Measurements from ENCODE around the gene HIBCH. TPM values are rescaled to one million over a fixed set of nuclear protein-coding genes. Genes with fewer than 3 reads are reported as not detected.
"Not testable (repeated sequence)": the region's sequence is repeated elsewhere in the genome, so short reads cannot be mapped to it uniquely, and the experiment has no call there.

The HIBCH gene
- polyA plus RNA-seq (ENCODE audit: insufficient read length in 3 of 3), result 10 to 100 TPM; 72.2 to 82.9 (median 81.6) TPM

GRCh38 chr2:190319555-190320498, at the start of gene HIBCH:
HIBCH (minus strand) TSS chr2:190319826; CDS start chr2:190319750, 76 bp downstream.
- DNase-seq (ENCODE audit: low read depth in 3 of 3, low spot score in 2 of 3), result peak; percentile 88 to 98 (median 95)

GRCh38 chr2:190367091-190367490, 47.5 kb upstream of the HIBCH start:
- no peak for DNase-seq (ENCODE audit: low read depth in 3 of 3, low spot score in 2 of 3)

- DNase-seq (ENCODE audit: low read depth in 3 of 3, low spot score in 2 of 3), result no peak
Measured at GRCh38 chr2:190366248-190366753, 46.7 kb upstream of the HIBCH start.

- DNase-seq (ENCODE audit: low read depth in 3 of 3, low spot score in 2 of 3), result no peak
Measured at GRCh38 chr2:190365499-190366204, 46.0 kb upstream of the HIBCH start.

GRCh38 chr2:190362894-190363293, 43.3 kb upstream of the HIBCH start:
- no peak for DNase-seq (ENCODE audit: low read depth in 3 of 3, low spot score in 2 of 3)

- DNase-seq (ENCODE audit: low read depth in 3 of 3, low spot score in 2 of 3), result no peak
Measured at GRCh38 chr2:190361572-190361971, 41.9 kb upstream of the HIBCH start.

- DNase-seq (ENCODE audit: low read depth in 3 of 3, low spot score in 2 of 3), result no peak
Measured at GRCh38 chr2:190360965-190361364, 41.3 kb upstream of the HIBCH start.

GRCh38 chr2:190360561-190360960, 40.9 kb upstream of the HIBCH start:
- DNase-seq (ENCODE audit: low read depth in 3 of 3, low spot score in 2 of 3), result no peak

- DNase-seq (ENCODE audit: low read depth in 3 of 3, low spot score in 2 of 3), result not testable (repeated sequence)
Measured at GRCh38 chr2:190358655-190359448, 39.2 kb upstream of the HIBCH start.

- no peak for DNase-seq (ENCODE audit: low read depth in 3 of 3, low spot score in 2 of 3)
Measured at GRCh38 chr2:190357600-190357999, 38.0 kb upstream of the HIBCH start.

GRCh38 chr2:190355968-190356644, 36.5 kb upstream of the HIBCH start:
- no peak for DNase-seq (ENCODE audit: low read depth in 3 of 3, low spot score in 2 of 3)

- no peak for DNase-seq (ENCODE audit: low read depth in 3 of 3, low spot score in 2 of 3)
Measured at GRCh38 chr2:190354003-190354690, 34.5 kb upstream of the HIBCH start.

GRCh38 chr2:190353537-190353899, 33.9 kb upstream of the HIBCH start:
- DNase-seq (ENCODE audit: low read depth in 3 of 3, low spot score in 2 of 3), result no peak

GRCh38 chr2:190352668-190353536, 33.3 kb upstream of the HIBCH start:
- DNase-seq (ENCODE audit: low read depth in 3 of 3, low spot score in 2 of 3), result no peak

GRCh38 chr2:190351955-190352354, 32.3 kb upstream of the HIBCH start:
- DNase-seq (ENCODE audit: low read depth in 3 of 3, low spot score in 2 of 3), result no peak

GRCh38 chr2:190350371-190350770, 30.7 kb upstream of the HIBCH start:
- no peak for DNase-seq (ENCODE audit: low read depth in 3 of 3, low spot score in 2 of 3)

- no peak for DNase-seq (ENCODE audit: low read depth in 3 of 3, low spot score in 2 of 3)
Measured at GRCh38 chr2:190344276-190344827, 24.7 kb upstream of the HIBCH start.

- peak in 1 of 3 donors; percentile 26 for DNase-seq (ENCODE audit: low read depth in 3 of 3, low spot score in 2 of 3)
Measured at GRCh38 chr2:190343536-190344275, 24.1 kb upstream of the HIBCH start, which contains the start of gene INPP1. INPP1 (plus strand) TSS chr2:190343589; CDS start chr2:190360103, 16,514 bp downstream.
